GM19468 (cell line): ENCODE measurements around the gene PACS2.
A peak's percentile ranks its signal among the peaks of the same experiment; 100 is the strongest.
"Not testable (repeated sequence)": the region's sequence is repeated elsewhere in the genome, so short reads cannot be mapped to it uniquely, and the experiment has no call there.

ENCODE experiments used
- ATAC-seq: cut with Tn5 transposase; IDR thresholded peaks from one replicate; pipeline ENCODE4 v1.9.1; 2021; ENCODE audit warnings: mild to moderate bottlenecking, moderate library complexity, moderate number of reproducible peaks; ENCODE audit not compliant: unreplicated experiment; ENCODE audit errors: extremely low read depth

The PACS2 gene

DNA sequence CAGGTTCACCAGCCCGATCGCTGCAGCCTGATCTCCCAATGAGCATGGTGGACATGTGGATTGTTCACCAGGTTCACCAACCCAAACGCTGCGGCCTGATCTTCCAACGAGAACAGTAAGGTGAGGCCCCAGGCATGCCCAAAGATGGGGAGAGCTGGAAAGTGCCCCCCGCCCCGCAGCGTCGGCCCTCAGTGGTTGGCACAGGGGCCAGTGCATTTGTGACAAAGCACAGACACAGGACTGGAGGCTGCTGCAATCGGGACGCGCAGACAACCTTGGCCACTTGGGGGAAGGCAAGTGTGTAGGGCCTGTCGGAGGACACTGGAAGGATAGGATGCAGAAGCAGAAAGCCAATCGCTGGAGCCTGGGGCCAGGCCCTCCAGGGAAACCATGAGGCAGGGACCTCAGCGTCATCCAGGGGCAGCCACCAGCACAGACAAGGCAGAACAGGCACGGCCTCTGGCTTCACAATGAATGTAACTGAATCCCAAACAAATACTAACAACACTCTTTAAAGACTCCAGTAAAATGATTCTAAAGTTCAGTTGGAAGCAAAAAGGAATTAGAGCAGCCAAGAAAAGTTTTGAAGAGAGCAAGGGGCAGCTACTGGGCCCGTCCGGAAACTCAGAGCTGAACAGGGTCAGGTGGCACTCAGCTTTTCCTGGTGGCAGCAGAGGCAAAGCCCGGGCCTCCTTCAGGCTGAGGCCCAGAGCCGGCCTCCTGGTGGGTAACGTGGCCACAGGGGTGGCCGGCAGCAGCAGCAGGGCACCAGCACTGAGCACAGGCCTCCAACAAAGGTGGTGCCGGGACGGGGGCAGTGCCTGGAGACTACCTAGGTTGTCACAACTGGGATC is 27.1 kb upstream of the PACS2 start:
- ATAC-seq, result no peak

DNA sequence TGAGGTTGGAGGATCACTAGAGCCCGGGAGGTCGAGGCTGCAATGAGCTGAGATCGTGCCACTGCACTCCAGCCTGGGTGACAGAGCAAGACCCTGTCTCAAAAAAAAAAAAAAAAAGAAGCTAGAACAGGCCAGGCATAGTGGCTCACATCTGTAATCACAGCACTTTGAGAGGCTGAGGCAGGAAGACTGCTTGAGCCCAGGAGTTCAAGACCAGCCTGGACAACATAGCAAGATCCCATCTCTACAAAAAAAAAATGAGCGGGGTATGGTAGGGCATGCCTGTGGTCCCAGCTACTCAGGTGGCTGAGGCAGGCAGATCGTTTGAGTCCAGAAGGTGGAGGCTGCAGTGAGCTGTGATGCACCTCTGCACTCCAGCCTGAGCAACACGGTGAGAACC is 25.6 kb upstream of the PACS2 start:
- not testable (repeated sequence) for ATAC-seq

DNA sequence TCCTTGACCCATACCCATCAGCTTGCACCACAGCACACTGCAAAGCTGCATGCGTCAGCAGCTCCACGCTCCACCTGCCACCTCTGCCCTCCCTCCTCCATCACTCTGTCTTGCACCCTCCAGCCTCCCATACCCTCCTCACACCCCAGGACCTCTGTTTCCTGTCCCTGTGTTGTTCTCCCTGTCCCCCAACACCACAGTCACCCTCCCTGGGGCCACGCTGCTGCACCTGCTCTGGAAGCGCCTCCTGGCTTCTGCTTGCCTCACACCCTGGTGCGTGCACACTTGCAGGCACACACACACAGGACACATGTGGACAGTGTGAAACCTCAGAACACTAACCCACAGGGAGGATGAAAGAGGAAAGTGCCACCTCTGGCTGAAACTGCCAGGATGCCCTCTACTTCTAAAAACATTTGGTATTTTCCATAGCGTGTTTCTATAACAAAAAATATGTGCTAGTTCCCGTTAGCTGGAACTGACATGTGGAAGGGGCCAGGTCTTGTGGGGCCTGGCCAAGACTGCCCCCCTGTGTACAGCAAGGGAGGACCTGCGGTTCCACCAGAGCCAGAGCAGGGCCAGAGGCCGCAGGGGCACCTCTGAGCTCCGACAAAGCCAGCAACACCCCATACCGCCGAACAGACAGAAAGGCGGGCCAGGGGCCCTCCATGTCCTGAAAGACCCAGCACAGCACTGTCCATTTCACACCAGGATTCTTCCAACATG is 23.8 kb upstream of the PACS2 start:
- no peak for ATAC-seq

DNA sequence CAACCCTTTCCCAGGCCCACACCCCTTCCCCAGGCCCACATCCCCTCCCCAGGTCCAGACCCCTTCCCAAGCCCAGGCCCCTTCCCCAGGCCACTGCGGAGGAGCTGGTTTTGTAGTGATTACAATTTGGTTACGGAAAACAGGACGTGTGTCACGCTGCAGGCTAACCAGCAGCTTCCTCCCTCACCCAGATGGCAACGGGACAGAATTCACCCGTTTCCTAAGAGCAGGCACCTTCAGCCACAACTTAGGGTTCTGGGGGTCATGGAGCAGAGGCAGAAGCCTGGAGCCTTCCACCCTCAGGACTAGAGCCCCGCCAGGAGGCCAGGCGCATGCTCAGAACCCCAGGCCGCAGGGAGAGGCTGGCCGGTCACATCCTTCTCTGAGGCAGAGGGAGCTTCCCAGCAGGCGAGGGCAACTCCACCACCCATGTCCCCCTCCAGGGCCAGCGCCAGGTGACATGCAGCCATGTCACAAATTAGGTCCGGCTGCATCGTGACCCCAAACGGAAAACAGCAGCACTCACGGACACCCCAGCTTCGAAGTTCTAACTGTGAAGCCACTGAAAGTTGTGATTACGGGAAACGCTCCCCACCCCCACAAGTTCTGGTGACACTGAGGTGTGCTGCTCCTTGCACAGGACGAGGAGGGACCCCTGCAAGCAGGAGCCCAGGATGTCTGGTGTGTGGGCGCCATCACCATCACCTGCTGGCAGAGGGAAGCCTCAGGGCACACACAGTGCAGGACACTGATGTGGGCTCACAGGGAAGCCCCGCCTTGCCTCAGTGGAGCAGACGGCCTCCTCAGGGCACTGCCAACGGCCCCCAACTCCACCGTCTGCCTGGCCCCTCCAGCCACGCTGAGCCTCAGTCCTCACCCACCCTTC is 21.5 kb upstream of the PACS2 start:
- no peak for ATAC-seq

DNA sequence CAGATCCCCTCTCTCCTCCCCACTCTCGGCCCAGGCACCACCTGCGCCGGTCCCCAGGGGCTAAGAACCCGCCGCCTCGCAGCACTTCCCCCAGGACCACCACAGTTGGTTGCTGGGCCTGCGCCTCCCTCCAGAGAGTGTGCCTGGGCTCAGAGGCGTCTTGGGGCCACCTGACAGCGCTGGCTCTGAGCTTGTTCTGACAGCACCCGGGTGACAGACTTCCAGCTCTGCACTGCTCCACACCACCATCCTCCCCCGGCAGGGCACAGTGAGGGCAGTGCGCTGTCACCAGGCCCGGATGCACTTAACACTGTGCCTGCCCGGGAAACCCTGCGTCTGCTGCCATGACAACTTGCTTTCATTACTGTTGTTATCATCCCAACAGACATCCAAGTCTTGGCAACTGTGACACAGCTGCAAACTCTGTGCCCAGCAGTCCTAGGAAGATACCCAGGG is 20.4 kb upstream of the PACS2 start:
- peak; percentile 64 for ATAC-seq

DNA sequence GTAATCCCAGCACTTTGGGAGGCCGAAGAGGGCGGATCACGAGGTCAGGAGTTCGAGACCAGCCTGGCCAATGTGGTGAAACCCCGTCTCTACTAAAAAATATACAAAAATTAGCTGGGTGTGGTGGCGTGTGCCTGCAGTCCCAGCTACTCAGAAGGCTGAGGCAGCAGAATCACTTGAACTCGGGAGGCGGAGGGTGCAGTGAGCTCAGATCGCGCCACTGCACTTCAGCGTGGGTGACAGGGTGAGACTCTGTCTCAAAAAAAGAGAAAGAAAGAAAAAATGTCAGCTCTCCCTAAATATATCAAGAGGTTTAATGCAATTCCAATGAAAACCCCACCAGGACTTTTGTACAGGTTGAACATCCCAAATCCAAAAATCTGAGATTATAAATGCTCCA is 17.2 kb upstream of the PACS2 start:
- not testable (repeated sequence) for ATAC-seq

DNA sequence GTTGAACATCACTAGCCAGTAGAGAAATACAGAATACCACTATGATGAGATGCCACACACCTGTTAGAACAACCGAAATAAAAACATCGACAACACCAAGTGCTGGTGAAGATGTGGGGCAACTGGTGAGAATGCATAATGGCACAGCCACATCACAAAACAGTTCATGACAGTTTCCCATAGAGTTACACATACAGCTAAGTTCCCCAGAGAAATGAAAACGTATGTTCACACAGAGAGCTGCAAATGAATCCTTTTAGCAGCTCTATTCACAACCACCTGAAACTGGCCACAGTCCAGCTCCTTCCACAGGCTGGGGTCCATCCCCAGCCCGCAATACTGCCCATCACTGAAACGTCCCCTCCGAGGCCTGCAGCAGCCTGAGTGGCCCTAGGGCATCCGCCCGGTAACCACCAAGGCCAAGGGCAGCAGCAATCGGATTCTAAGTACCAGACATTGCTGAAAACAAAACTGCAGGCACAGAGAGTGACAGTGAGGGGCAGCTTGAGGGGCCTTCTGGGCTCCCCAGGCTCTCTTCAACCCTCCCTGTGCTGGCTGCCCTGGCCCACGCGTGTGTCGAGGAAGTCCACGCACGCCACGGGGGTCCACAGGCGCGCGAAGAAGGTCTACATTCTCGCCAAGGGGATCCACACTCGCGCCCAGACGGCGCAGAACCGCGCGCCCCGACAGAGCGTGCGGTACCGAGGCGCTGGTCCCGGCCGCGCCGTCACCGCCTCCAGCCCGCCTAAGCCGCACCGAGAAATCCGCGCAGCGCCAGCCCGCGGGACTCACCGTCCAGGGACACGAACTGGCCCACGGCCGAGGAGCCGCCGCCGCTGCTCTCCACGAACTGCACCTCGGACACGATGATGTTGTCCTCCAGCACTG is 14.7 kb upstream of the PACS2 start:
- ATAC-seq, result no peak

DNA sequence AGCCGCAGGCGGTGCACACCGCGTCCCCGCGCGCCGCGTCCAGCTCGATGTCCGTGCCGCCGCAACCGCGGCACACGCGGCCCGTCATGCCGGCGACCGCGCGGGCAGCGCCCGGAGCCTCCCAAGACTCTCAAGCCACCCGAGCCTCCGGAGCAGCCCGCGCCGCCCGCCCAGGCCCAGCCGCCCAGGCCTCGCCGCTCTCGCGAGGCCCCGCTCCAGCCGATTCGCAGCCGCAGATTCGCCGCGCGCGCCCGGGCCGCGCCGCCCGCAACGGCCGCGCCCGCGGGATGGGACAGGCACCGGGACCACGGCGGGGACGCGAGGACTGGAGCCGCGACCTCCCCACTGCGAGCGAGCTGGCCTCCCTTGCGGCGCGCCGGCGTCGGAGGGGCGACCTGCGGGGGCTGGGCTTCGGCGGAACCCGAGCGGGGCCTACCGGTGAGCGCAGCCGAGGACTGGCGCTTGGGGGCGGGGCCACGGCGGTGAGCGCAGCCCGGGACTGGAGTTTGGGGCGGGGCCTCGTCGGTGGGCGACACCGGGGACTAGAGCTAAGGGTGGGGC is 13.9 kb upstream of the PACS2 start, which contains the start of gene BRF1:
BRF1 (minus strand) TSS at position 460 of the 561 bp plus-strand sequence; CDS start at position 88, 372 bp downstream.
- peak; percentile 53 for ATAC-seq

DNA sequence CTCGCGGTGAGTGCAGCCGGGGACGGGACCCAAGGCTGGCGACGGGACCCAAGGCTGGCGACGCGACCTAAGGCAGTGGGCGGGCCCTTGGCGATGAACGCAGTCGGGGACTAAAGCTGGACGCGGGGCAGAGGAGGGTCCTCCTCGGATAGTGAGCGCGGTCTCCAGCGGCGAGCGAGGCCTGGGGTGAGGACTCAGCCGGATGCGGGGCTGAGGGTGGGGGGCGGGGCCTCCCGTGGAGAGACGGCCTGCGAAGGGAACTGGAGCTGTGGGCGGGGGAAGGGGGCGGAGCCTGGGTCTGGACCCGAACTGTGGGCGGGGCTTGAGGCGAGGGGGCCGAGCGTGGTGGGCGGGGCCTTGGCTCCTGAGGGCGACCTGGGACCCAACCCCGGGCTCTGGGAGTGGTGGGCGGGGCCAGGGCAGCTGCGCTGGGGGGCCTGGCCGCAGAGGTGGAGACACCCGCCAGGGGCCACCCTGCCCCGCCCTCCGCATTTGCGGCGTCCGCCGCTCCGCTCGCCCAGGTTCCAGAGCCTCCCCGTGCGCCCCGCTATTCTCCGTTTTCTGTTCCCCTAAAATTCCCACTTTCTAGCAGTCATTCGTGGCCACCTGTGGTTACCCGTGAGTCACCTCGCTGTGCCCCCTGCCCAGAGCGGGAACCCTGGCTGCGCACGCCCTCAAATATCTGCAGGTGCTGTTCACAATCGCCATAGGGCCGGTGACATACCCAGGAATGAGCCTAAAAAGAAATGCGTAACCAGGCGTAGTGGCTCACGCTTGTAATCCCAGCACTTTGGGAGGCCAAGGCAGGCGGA is 13.2 kb upstream of the PACS2 start:
- peak; percentile 30 for ATAC-seq

DNA sequence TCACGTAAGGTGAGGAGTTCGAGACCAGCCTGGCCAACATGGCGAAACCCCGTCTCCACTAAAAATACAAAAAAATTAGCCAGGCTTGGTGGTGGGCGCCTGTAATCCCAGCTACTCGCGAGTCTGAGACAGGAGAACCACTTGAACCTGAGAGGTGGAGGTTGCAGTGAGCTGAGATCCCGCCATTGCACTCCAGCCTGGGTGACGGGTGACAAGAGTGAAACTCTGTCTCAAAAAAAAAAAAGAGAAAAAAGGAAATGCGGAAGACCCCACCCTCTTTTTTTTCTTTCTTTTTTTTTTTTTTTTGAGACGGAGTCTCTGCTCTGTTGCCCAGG is 12.7 kb upstream of the PACS2 start:
- ATAC-seq, result not testable (repeated sequence)

DNA sequence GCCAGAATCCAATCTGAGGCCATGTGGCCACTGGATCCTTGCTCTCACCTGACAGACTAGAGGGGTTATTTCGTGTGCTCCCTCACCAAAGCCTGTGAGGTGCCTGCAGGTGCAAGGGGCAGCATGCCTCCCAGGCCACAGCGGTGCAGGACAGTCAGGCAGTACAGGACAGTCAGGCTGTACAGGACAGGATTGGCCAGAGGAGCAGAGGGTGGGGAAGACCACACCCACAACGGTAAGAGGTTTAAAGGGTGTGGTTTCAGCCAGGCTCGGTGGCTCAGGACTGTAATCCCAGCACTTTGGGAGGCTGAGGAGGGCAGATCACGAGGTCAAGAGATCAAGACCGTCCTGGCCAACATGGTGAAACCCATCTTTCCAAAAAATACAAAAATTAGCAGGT is 10.6 kb upstream of the PACS2 start:
- ATAC-seq, result no peak

DNA sequence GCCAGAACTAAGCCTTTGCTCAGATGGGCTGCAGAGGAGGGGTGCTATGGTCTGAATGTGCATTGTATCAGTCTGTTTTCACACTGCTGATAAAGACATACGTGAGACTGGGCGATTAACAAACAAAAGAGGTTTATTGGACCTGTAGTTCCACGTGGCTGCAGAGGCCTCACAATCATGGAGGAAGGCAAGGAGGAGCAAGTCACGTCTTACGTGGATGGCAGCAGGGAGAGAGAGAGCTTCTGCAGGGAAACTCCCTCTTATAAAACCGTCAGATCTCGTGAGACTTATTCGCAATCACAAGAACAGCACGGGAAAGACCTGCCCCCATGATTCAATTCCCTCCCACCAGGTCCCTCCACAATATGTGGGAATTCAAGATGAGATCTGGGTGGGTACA is 10.0 kb upstream of the PACS2 start:
- ATAC-seq, result no peak

DNA sequence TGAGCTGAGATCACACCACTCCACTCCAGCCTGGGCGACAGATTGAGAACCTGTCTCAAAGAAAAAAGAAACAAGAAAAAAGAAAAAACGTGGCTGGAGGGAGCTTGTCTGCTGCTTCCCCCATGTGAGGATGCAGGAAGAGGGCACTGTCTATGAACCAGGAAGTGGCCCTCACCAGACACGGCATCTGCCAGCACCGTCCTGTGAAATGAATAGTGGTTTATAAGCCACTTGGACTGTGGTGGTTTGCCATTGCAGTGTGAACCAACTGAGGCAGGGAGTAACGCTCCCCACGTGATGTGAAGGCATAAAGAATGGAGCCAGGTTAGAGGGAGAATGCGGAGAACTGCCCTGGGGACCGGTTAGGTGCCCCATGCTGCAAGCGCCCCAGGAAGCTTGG is 9.2 kb upstream of the PACS2 start:
- no peak for ATAC-seq

DNA sequence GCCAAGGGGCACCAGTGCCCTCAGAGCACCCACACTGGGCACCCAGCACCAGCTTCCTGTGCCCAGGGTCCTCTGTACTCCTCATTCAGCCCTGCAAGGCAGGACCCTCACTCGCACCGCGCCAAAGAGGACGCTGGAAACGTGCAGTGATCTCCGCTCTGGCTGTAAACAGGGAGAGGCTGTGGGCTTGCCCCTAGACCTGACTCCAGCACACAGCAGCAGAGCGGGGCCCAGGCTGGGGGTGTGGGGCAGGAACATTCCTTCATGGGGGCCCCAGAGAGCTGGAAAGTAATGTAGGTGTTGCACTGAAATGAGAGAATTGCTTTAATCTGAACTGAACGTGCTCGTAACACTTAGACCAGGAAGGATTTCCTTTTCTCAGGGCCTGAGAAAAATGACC is 8.8 kb upstream of the PACS2 start:
- no peak for ATAC-seq

DNA sequence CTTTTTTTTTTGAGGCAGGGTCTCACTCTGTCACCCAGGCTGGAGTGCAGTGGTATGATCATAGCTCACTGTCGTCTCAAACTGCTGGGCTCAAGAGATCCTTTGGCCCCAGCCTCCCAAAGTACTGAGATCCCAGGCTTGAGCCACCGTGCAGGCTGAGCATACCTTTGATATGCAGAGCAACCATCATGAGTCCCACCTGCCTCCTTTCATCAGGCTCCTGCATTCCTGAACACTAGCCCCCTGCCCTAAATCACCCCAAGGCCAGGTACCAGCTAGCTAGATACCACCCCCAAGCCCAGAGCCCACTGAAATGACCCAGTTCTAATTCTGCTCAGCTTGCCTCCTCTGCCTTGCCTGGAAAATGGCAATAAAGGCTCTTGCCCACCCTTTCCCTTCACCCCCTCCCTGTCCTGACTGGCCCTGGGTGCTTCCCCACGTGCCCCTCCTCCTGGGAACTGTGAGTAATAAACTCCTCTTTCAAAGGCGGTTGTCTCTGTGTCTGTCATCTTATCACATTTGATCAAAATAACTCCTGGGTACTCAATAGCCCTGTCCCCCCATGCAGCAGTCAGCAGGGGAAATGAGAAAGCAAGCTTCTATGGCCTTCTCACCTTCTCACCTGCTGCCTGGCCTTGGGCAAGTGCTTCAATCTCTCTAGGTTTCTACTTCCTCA is 7.4 kb upstream of the PACS2 start:
- ATAC-seq, result no peak

DNA sequence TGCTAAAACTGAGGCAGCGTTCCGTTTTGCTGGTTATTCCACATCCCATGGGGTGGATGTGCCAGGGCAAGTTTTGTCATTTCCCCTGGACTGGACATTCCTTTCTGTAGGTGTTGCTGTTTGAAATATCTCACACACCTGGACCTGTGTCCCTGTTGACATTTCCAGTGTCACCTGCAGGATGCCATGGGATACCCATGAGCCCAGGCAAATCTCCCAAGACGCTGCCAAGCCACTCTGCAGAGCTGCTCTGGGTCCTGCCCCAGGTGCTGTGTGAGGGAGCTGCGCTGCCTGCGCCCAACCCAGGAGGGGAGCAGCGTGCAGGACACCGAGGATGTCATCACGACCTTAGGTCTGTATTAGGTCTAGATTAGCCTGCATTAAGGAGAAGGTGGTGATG is 5.2 kb upstream of the PACS2 start:
- no peak for ATAC-seq

DNA sequence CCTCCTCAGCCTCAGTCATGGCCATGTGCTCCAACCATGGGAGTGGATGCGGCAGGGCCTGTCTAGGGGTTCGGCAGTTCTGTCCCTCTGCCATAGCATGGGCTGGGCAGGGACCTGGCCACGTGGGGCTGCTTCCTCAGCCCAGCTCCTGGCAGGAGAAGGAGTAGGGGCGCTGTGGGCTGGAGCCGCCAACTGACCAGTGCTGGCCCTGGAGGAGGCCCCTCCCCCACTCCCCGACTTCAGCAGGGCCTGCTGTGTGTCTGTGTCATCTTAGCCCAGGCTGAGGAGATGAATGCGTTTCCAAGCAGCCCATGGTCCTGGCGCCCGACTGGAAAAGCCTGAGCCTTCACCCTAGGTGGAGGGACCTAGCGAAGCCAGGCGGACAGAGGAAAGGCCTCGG is 2.7 kb upstream of the PACS2 start:
- ATAC-seq, result no peak

DNA sequence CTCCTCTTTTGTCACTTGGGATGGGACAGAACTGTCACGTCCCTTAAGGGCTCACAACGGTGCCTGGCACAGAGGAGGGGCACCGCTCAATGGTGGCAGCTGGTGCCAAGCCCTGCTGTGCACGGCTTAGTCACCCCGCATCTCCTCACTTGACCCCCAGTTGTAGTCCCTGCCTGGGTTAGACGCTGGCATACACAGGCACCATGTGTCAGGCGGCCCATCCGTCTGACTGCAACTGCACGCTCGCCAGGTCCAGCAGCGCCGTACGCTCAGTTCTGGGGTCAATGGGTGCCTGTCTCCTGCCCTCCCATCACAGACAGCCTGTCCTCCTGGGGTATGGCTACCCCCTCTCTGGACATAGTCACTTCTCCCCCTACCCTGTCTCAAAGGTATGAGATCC is 1.6 kb upstream of the PACS2 start:
- no peak for ATAC-seq
